Measurements from ENCODE around the gene RHBDL1. TPM values are rescaled to one million over a fixed set of nuclear protein-coding genes. Genes with fewer than 3 reads are reported as not detected.

RHBDL1 gene
- total and polyA plus RNA-seq, 11 donors = 0.19 to 3.6 (median 1.8) TPM

- Histone ChIP-seq H3K4me1 (peaks cover 0 to 41% (median 12%) of the 10 kb centered on the region in 12 donors), H3K9me3 (no peaks in the 10 kb centered on the region), H3K4me3 (no peak overlapping the region), H3K27me3 (peaks cover 18 to 55% (median 45%) of the 10 kb centered on the region in 9 donors), H3K27ac (no peak overlapping the region), H3K36me3 (no peaks in the 10 kb centered on the region)
- ATAC-seq = no peak
- 41 to 72% (median 68%) methylated on average over 7 to 21 of the region's 21 CpGs for WGBS, 4 donors
- no peak for DNase-seq
- intact Hi-C loops (cut with DNase I) = loop anchor here (1.0 to 5.0 kb wide), 12 partner anchors 30 to 393 kb away; partner anchors contain the start of genes CIAO3 (in 2 of the 10), CHTF18 (in 1 of the 10) and RPUSD1 (in 1 of the 10)
- TF ChIP-seq CTCF (IDR thresholded peaks at IDR 0.05) (no peak), POLR2A (IDR thresholded peaks at IDR 0.05) (no peak)
Observed at GRCh38 chr16:710500-711075, 35.1 kb downstream of the RHBDL1 start.

GRCh38 chr16:711084-711483 lies 35.6 kb downstream of the RHBDL1 start:
- no peak for ATAC-seq
- no peak overlapping the region for H3K4me3 ChIP-seq
- 75 to 80% (median 78%) methylated on average over 3 to 12 of the region's 12 CpGs for WGBS, 4 donors
- H3K4me1 ChIP-seq = peaks cover 0 to 42% (median 15%) of the 10 kb centered on the region in 12 donors
- H3K27me3 ChIP-seq = peaks cover 18 to 53% (median 43%) of the 10 kb centered on the region in 9 donors
- H3K9me3 ChIP-seq = no peaks in the 10 kb centered on the region
- intact Hi-C loops (cut with DNase I) = loop anchor here (1.0 to 5.0 kb wide), 12 partner anchors 30 to 392 kb away; partner anchors contain the start of genes CIAO3 (in 2 of the 10), CHTF18 (in 1 of the 10) and RPUSD1 (in 1 of the 10)
- no peak for DNase-seq
- no peak for TF ChIP-seq POLR2A (IDR thresholded peaks at IDR 0.05)
- no peak for TF ChIP-seq CTCF (IDR thresholded peaks at IDR 0.05)
- no peak overlapping the region for H3K27ac ChIP-seq
- H3K36me3 ChIP-seq = no peaks in the 10 kb centered on the region

- DNase-seq (peak; percentile 78 to 93 (median 82)), ATAC-seq (peak; percentile 33 to 71 (median 64))
- H3K4me1 ChIP-seq = peaks cover 0 to 42% (median 19%) of the 10 kb centered on the region in 12 donors
- H3K27me3 ChIP-seq = peaks cover 18 to 52% (median 37%) of the 10 kb centered on the region in 9 donors
- H3K36me3 ChIP-seq = no peaks in the 10 kb centered on the region
- H3K9me3 ChIP-seq = no peaks in the 10 kb centered on the region
- TF ChIP-seq POLR2A (IDR thresholded peaks at IDR 0.05) (no peak), CTCF (IDR thresholded peaks at IDR 0.05) (peak; percentile 90 to 99 (median 95))
- intact Hi-C loops (cut with DNase I) = loop anchor here (1.0 to 5.0 kb wide), 12 partner anchors 29 to 392 kb away; partner anchors contain the start of genes CIAO3 (in 2 of the 10), CHTF18 (in 1 of the 10) and RPUSD1 (in 1 of the 10)
- WGBS, 4 donors = 12 to 19% (median 13%) methylated on average over 20 to 25 of the region's 25 CpGs
- no peak overlapping the region for H3K4me3 ChIP-seq
- no peak overlapping the region for H3K27ac ChIP-seq
Observed at GRCh38 chr16:711548-712320, 36.3 kb downstream of the RHBDL1 start.
